HEK293 (cell line): ENCODE results near the gene DLL1.
A peak's percentile ranks its signal among the peaks of the same experiment; 100 is the strongest.
"Not testable (repeated sequence)": the region's sequence is repeated elsewhere in the genome, so short reads cannot be mapped to it uniquely, and the experiment has no call there.

ENCODE experiments used
- CTCF ChIA-PET: fragments of 350-600 bp; formaldehyde crosslinking; extraction: SDS; loops from one replicate; lab custom pipeline; 2021; ENCODE audit warnings: antibody characterized with exemption; lab: Yijun Ruan, JAX
- POLR2A ChIA-PET: fragments of 300-600 bp; formaldehyde crosslinking; extraction: SDS; loops from one replicate; lab custom pipeline; 2020; ENCODE audit warnings: antibody characterized with exemption, inconsistent platforms; lab: Yijun Ruan, JAX
- H3K27ac ChIP-seq: fragments of 200-500 bp; sonication (Bioruptor generic); 2 replicates; pipeline ENCODE4 v1.5.1; 2014; ENCODE audit warnings: low read depth, low read length, control low read depth, inconsistent platforms; ENCODE audit errors: extremely low read depth
- H3K36me3 ChIP-seq, 2 experiments: fragments of 200-500 bp in 1 of 2; sonication (Bioruptor generic) in 1 of 2; 1 replicate in 1 of 2; 2 replicates in 1 of 2; pipeline ENCODE4 v1.5.1; 2014 to 2017; ENCODE audit warnings: inconsistent platforms in 2 of 2, low read length in 2 of 2; ENCODE audit not compliant: control insufficient read depth in 2 of 2, insufficient read depth in 1 of 2
- H3K4me1 ChIP-seq: fragments of 200-500 bp; sonication (Bioruptor generic); 2 replicates; pipeline ENCODE4 v1.5.1; 2014; ENCODE audit warnings: mild to moderate bottlenecking, low read length, inconsistent platforms; ENCODE audit not compliant: control insufficient read depth, insufficient read depth
- H3K4me3 ChIP-seq: 2 replicates; pipeline ENCODE4 v1.5.1; 2011; ENCODE audit warnings: low read depth, mild to moderate bottlenecking, control low read depth, low read length, moderate library complexity
- H3K9me3 ChIP-seq: fragments of 200-500 bp; sonication (Bioruptor generic); 2 replicates; pipeline ENCODE4 v1.5.1; 2014; ENCODE audit warnings: low read depth, low read length, inconsistent platforms; ENCODE audit not compliant: control insufficient read depth, insufficient read depth
- SP7 ChIP-seq: fragments of 450-650 bp; formaldehyde crosslinking; IDR thresholded peaks from 2 replicates; pipeline ENCODE4 v1.5.1; 2016; ENCODE audit warnings: missing biosample characterization, missing genetic modification characterization
- YY2 ChIP-seq: fragments of 450-650 bp; formaldehyde crosslinking; IDR thresholded peaks from 2 replicates; pipeline ENCODE4 v1.5.1; 2016; ENCODE audit warnings: missing biosample characterization, missing genetic modification characterization
- ZFP69B ChIP-seq: fragments of 450-650 bp; formaldehyde crosslinking; IDR thresholded peaks from 2 replicates; pipeline ENCODE4 v1.5.1; 2016; ENCODE audit warnings: missing biosample characterization, missing genetic modification characterization
- ZNF146 ChIP-seq: fragments of 450-650 bp; formaldehyde crosslinking; IDR thresholded peaks from 2 replicates; pipeline ENCODE4 v1.5.1; 2016; ENCODE audit warnings: missing biosample characterization, missing genetic modification characterization
- ZNF155 ChIP-seq: fragments of 450-650 bp; formaldehyde crosslinking; IDR thresholded peaks from 2 replicates; pipeline ENCODE4 v1.5.1; 2016; ENCODE audit warnings: missing biosample characterization, missing genetic modification characterization
- ZNF16 ChIP-seq: fragments of 450-650 bp; formaldehyde crosslinking; IDR thresholded peaks from 2 replicates; pipeline ENCODE4 v1.5.1; 2016; ENCODE audit warnings: low read depth, missing biosample characterization, missing genetic modification characterization
- ZNF24 ChIP-seq: fragments of 450-650 bp; formaldehyde crosslinking; IDR thresholded peaks from 2 replicates; pipeline ENCODE4 v1.5.1; 2016; ENCODE audit warnings: missing biosample characterization, missing genetic modification characterization
- ZNF274 ChIP-seq, 2 experiments: fragments of 200-500 bp in 1 of 2; fragments of 450-650 bp in 1 of 2; sonication (Bioruptor generic) in 1 of 2; formaldehyde crosslinking in 1 of 2; IDR thresholded peaks; 2 replicates each; pipeline versions ENCODE4 v1.5.1 to v1.6.1; 2014 to 2016; ENCODE audit warnings: borderline replicate concordance in 1 of 2, inconsistent platforms in 1 of 2, low read length in 1 of 2, missing biosample characterization in 1 of 2, missing genetic modification characterization in 1 of 2
- ZNF280D ChIP-seq: fragments of 450-650 bp; formaldehyde crosslinking; IDR thresholded peaks from 2 replicates; pipeline ENCODE4 v1.5.1; 2016; ENCODE audit warnings: missing biosample characterization, missing genetic modification characterization
- ZNF335 ChIP-seq: fragments of 450-650 bp; formaldehyde crosslinking; conservative IDR thresholded peaks from 2 replicates; pipeline ENCODE4 v1.5.1; 2016; ENCODE audit warnings: missing biosample characterization, missing genetic modification characterization
- ZNF362 ChIP-seq: fragments of 450-650 bp; formaldehyde crosslinking; IDR thresholded peaks from 2 replicates; pipeline ENCODE4 v1.5.1; 2016; ENCODE audit warnings: missing biosample characterization, missing genetic modification characterization
- ZNF404 ChIP-seq: fragments of 450-650 bp; formaldehyde crosslinking; IDR thresholded peaks from 2 replicates; pipeline ENCODE4 v1.5.1; 2017; ENCODE audit warnings: missing biosample characterization, missing genetic modification characterization
- ZNF544 ChIP-seq: fragments of 450-650 bp; formaldehyde crosslinking; IDR thresholded peaks from 2 replicates; pipeline ENCODE4 v1.5.0; 2017; ENCODE audit warnings: missing biosample characterization, missing genetic modification characterization
- ZNF558 ChIP-seq: fragments of 450-650 bp; formaldehyde crosslinking; IDR thresholded peaks from 2 replicates; pipeline ENCODE4 v1.5.1; 2016; ENCODE audit warnings: missing biosample characterization, missing genetic modification characterization
- ZNF600 ChIP-seq: fragments of 450-650 bp; formaldehyde crosslinking; IDR thresholded peaks from 2 replicates; pipeline ENCODE4 v1.5.1; 2016; ENCODE audit warnings: missing biosample characterization, missing genetic modification characterization
- ZNF621 ChIP-seq: fragments of 450-650 bp; formaldehyde crosslinking; IDR thresholded peaks from 2 replicates; pipeline ENCODE4 v1.5.1; 2017; ENCODE audit warnings: missing biosample characterization, missing genetic modification characterization
- ZNF629 ChIP-seq: fragments of 450-650 bp; formaldehyde crosslinking; IDR thresholded peaks from 2 replicates; pipeline ENCODE4 v1.5.1; 2017; ENCODE audit warnings: missing biosample characterization, missing genetic modification characterization
- ZNF747 ChIP-seq: fragments of 450-650 bp; formaldehyde crosslinking; IDR thresholded peaks from 2 replicates; pipeline ENCODE4 v1.5.1; 2016; ENCODE audit warnings: missing biosample characterization, missing genetic modification characterization
- ZNF791 ChIP-seq: fragments of 450-650 bp; formaldehyde crosslinking; IDR thresholded peaks from 2 replicates; pipeline ENCODE4 v1.5.1; 2016; ENCODE audit warnings: missing biosample characterization, missing genetic modification characterization
- ZXDB ChIP-seq: fragments of 450-650 bp; formaldehyde crosslinking; IDR thresholded peaks from 2 replicates; pipeline ENCODE4 v1.5.1; 2016; ENCODE audit warnings: missing biosample characterization, missing genetic modification characterization
- TF ChIP-seq, protein P1 (sequence below): fragments of 450-650 bp; formaldehyde crosslinking; IDR thresholded peaks from 2 replicates; pipeline ENCODE4 v1.5.1; 2016; ENCODE audit warnings: missing biosample characterization, missing genetic modification characterization
- TF ChIP-seq, protein P2 (sequence below): fragments of 450-650 bp; formaldehyde crosslinking; IDR thresholded peaks from 2 replicates; pipeline ENCODE4 v1.5.1; 2017; ENCODE audit warnings: missing biosample characterization, missing genetic modification characterization
- TF ChIP-seq, protein P3 (sequence below): fragments of 450-650 bp; formaldehyde crosslinking; IDR thresholded peaks from 2 replicates; pipeline ENCODE4 v1.5.1; 2017; ENCODE audit warnings: missing biosample characterization, missing genetic modification characterization
- TF ChIP-seq, protein P4 (sequence below): fragments of 450-650 bp; formaldehyde crosslinking; optimal IDR thresholded peaks from 2 replicates; pipeline ENCODE3; 2016; ENCODE audit warnings: missing biosample characterization, mild to moderate bottlenecking, missing genetic modification characterization

The DLL1 gene

GRCh38 chr6:170335199-170335598 lies 44.3 kb upstream of the DLL1 start:
- H3K9me3 ChIP-seq, POLR2A ChIA-PET, H3K4me1 ChIP-seq, CTCF ChIA-PET, H3K27ac ChIP-seq, H3K4me3 ChIP-seq: not testable (repeated sequence)
- H3K36me3 ChIP-seq = peaks cover 22 to 54% of the 10 kb centered on the region in 2 experiments
- TF ChIP-seq ZNF146 = peak; percentile 92

- Histone ChIP-seq H3K4me3 (no peak overlapping the region), H3K36me3 (peaks cover 35 to 91% of the 10 kb centered on the region in 2 experiments), H3K27ac (no peak overlapping the region), H3K9me3 (no peaks in the 10 kb centered on the region), H3K4me1 (no peaks in the 10 kb centered on the region)
- ChIA-PET POLR2A (interaction anchor here (1.6 kb wide), 1 partner anchor 22 kb away, joined by 3 read pairs; no protein-coding TSS in a partner anchor), CTCF (interaction anchor here (0.6 kb wide), 1 partner anchor 119 kb away, joined by 3 read pairs; no protein-coding TSS in a partner anchor)
- TF ChIP-seq ZNF544 (tag by site-specific recombination) (no peak), ZNF791 (tag by site-specific recombination) (no peak), ZNF558 (no peak), ZNF629 (tag by site-specific recombination) (no peak), ZNF16 (tag by site-specific recombination) (no peak), ZNF274 (IDR thresholded peaks at IDR 0.05; ENCODE audit: low read length) (no peak), ZNF274 (tag by site-specific recombination; IDR thresholded peaks at IDR 0.05; ENCODE audit: borderline replicate concordance) (no peak), ZFP69B (tag by site-specific recombination) (no peak), ZNF747 (tag by site-specific recombination) (no peak), ZNF24 (tag by site-specific recombination) (no peak), ZNF362 (tag by site-specific recombination) (no peak), ZNF621 (tag by site-specific recombination) (no peak)
- TF ChIP-seq, protein P1, sequence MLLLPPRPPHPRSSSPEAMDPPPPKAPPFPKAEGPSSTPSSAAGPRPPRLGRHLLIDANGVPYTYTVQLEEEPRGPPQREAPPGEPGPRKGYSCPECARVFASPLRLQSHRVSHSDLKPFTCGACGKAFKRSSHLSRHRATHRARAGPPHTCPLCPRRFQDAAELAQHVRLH = no peak
- TF ChIP-seq, protein P2, sequence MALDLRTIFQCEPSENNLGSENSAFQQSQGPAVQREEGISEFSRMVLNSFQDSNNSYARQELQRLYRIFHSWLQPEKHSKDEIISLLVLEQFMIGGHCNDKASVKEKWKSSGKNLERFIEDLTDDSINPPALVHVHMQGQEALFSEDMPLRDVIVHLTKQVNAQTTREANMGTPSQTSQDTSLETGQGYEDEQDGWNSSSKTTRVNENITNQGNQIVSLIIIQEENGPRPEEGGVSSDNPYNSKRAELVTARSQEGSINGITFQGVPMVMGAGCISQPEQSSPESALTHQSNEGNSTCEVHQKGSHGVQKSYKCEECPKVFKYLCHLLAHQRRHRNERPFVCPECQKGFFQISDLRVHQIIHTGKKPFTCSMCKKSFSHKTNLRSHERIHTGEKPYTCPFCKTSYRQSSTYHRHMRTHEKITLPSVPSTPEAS (tag by site-specific recombination) = no peak
Observed at GRCh38 chr6:170329321-170329720, 38.4 kb upstream of the DLL1 start.

GRCh38 chr6:170317718-170318117 lies 26.8 kb upstream of the DLL1 start:
- Histone ChIP-seq H3K4me1 (no peaks in the 10 kb centered on the region), H3K36me3 (peaks cover 6 to 60% of the 10 kb centered on the region in 2 experiments; a peak in 2 of 3 replicates), H3K27ac (no peak overlapping the region), H3K4me3 (no peak overlapping the region), H3K9me3 (no peaks in the 10 kb centered on the region)
- POLR2A ChIA-PET = no interaction called here
- CTCF ChIA-PET = interaction anchor here (1.4 kb wide), 1 partner anchor 199 kb away, joined by 4 read pairs; no protein-coding TSS in a partner anchor
- TF ChIP-seq ZNF335 (tag by site-specific recombination) = no peak
- no peak for TF ChIP-seq YY2 (tag by site-specific recombination)
- TF ChIP-seq, protein P3, sequence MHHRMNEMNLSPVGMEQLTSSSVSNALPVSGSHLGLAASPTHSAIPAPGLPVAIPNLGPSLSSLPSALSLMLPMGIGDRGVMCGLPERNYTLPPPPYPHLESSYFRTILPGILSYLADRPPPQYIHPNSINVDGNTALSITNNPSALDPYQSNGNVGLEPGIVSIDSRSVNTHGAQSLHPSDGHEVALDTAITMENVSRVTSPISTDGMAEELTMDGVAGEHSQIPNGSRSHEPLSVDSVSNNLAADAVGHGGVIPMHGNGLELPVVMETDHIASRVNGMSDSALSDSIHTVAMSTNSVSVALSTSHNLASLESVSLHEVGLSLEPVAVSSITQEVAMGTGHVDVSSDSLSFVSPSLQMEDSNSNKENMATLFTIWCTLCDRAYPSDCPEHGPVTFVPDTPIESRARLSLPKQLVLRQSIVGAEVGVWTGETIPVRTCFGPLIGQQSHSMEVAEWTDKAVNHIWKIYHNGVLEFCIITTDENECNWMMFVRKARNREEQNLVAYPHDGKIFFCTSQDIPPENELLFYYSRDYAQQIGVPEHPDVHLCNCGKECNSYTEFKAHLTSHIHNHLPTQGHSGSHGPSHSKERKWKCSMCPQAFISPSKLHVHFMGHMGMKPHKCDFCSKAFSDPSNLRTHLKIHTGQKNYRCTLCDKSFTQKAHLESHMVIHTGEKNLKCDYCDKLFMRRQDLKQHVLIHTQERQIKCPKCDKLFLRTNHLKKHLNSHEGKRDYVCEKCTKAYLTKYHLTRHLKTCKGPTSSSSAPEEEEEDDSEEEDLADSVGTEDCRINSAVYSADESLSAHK (tag by site-specific recombination) = no peak
- no peak for TF ChIP-seq ZNF155 (tag by site-specific recombination)
- no peak for TF ChIP-seq ZNF600 (tag by site-specific recombination)
- no peak for TF ChIP-seq SP7 (tag by site-specific recombination)
- no peak for TF ChIP-seq ZNF404 (tag by site-specific recombination)
- TF ChIP-seq, protein P4, sequence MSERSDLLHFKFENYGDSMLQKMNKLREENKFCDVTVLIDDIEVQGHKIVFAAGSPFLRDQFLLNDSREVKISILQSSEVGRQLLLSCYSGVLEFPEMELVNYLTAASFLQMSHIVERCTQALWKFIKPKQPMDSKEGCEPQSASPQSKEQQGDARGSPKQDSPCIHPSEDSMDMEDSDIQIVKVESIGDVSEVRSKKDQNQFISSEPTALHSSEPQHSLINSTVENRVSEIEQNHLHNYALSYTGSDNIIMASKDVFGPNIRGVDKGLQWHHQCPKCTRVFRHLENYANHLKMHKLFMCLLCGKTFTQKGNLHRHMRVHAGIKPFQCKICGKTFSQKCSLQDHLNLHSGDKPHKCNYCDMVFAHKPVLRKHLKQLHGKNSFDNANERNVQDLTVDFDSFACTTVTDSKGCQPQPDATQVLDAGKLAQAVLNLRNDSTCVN (tag by site-specific recombination) = no peak
- no peak for TF ChIP-seq ZXDB (tag by site-specific recombination)
- no peak for TF ChIP-seq ZNF280D (tag by site-specific recombination)
